ENCODE measurements around the gene N4BP2L1. TPM values are rescaled to one million over a fixed set of nuclear protein-coding genes. Genes with fewer than 3 reads are reported as not detected.
"Not testable (repeated sequence)": the region's sequence is repeated elsewhere in the genome, so short reads cannot be mapped to it uniquely, and the experiment has no call there.

N4BP2L1 gene
- total RNA-seq, 1 experiment from 2014 or later, result 2.6 TPM

DNA sequence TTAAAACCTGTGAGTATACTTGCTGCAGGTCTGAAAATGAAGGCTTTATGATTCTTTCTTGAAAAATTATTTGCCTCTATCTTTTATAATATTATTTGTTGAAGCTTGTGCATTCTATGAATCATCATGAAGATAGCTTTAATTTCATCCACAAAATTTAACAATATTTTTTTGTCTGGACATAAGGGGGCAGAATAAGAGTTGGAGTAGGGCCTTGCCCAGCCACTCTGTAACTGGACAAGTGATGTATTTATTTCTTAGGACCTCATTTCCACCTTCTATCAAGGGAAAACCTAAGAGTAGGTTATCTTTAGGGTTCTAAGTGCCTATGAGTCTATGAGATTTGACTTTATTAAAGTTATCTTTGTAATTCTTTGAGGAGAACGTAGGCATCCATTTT lies 49.9 kb downstream of the N4BP2L1 start:
- peaks cover 5% of the 10 kb centered on the region for H3K9me3 Mint-ChIP-seq (ENCODE audit: low read depth, unreplicated experiment)
- DNase-seq, result no peak
- no peaks in the 10 kb centered on the region for H3K4me1 Mint-ChIP-seq (ENCODE audit: low read depth, unreplicated experiment)
- TF ChIP-seq CTCF (IDR thresholded peaks at IDR 0.05; ENCODE audit: unreplicated experiment), result no peak
- BruUV-seq (replicated peaks), result no TSS peak
- H3K27me3 Mint-ChIP-seq (ENCODE audit: unreplicated experiment), result no peaks in the 10 kb centered on the region
- intact Hi-C loops (cut with micrococcal nuclease; ENCODE audit: unreplicated experiment), result no loop called here
- H3K36me3 Mint-ChIP-seq (ENCODE audit: insufficient read depth, unreplicated experiment), result peaks cover 5% of the 10 kb centered on the region
- H3K27ac Mint-ChIP-seq (ENCODE audit: unreplicated experiment), result no peak overlapping the region
- no peak overlapping the region for H3K4me3 Mint-ChIP-seq (ENCODE audit: low read depth, unreplicated experiment)
- CTCF ChIA-PET, result interaction anchor here (0.7 kb wide), 1 partner anchor 50 kb away, joined by 4 read pairs; the partner anchor contains the start of gene N4BP2L1

DNA sequence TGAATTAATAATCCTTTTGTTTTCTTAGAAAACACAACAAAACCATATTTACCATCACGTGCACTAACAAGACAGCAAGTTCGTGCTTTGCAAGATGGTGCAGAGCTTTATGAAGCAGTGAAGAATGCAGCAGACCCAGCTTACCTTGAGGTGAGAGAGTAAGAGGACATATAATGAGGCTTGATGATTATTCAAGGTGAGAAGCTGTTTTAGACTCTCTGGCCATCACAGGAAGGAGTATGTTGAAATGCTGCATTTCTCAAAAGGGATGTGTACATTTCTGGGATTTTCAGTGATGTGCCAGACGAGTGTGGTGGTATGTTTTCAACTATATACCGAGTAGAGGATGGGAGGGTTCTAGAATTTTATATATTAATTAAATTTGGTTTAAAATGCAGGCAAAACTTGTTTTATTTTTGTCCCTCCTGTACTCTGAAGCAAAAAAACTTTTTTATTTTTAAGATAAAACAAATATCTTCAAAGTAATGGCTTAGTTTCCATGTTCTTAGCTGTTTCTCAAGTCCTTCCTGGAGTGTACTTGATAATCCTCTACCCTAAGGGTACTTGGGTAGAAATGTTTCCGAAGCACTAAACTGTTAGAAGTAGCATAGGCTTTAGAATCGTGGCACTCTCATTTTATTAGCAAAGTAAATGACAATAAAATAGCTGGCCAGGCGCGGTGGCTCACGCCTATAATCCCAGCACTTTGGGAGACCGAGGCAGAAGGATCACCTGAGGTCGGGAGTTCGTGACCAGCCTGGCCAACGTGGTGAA lies 51.1 kb downstream of the N4BP2L1 start:
- H3K27me3 Mint-ChIP-seq (ENCODE audit: unreplicated experiment), result no peaks in the 10 kb centered on the region
- H3K27ac Mint-ChIP-seq (ENCODE audit: unreplicated experiment), result no peak overlapping the region
- CTCF ChIA-PET, result interaction anchor here (0.7 kb wide), 1 partner anchor 1499 kb away, joined by 4 read pairs; no protein-coding TSS in a partner anchor
- H3K4me1 Mint-ChIP-seq (ENCODE audit: low read depth, unreplicated experiment), result no peaks in the 10 kb centered on the region
- peaks cover 5% of the 10 kb centered on the region for H3K9me3 Mint-ChIP-seq (ENCODE audit: low read depth, unreplicated experiment)
- DNase-seq, result no peak
- intact Hi-C loops (cut with micrococcal nuclease; ENCODE audit: unreplicated experiment), result no loop called here
- no peak overlapping the region for H3K4me3 Mint-ChIP-seq (ENCODE audit: low read depth, unreplicated experiment)
- no peak for TF ChIP-seq CTCF (IDR thresholded peaks at IDR 0.05; ENCODE audit: unreplicated experiment)
- H3K36me3 Mint-ChIP-seq (ENCODE audit: insufficient read depth, unreplicated experiment), result peaks cover 5% of the 10 kb centered on the region
- BruUV-seq (replicated peaks), result no TSS peak

DNA sequence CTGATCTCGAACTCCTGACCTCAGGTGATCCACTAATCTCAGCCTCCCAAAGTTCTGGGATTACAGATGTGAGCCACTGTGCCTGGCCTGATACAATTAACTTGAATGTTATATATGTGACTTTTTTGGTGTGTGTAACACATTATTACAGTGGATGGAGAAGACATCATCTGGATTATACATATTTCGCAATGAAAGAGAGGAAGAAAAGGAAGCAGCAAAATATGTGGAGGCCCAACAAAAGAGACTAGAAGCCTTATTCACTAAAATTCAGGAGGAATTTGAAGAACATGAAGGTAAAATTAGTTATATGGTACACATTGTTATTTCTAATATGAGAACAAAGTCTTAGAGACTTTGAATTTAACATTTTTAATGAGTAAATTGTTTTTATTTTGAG lies 57.1 kb downstream of the N4BP2L1 start:
- intact Hi-C loops (cut with micrococcal nuclease; ENCODE audit: unreplicated experiment), result no loop called here
- CTCF ChIA-PET, result no interaction called here
- no peak for TF ChIP-seq CTCF (IDR thresholded peaks at IDR 0.05; ENCODE audit: unreplicated experiment)
- no peak overlapping the region for H3K27ac Mint-ChIP-seq (ENCODE audit: unreplicated experiment)
- H3K9me3 Mint-ChIP-seq (ENCODE audit: low read depth, unreplicated experiment), result peaks cover 5% of the 10 kb centered on the region
- H3K4me1 Mint-ChIP-seq (ENCODE audit: low read depth, unreplicated experiment), result no peaks in the 10 kb centered on the region
- H3K27me3 Mint-ChIP-seq (ENCODE audit: unreplicated experiment), result no peaks in the 10 kb centered on the region
- DNase-seq, result no peak
- no TSS peak for BruUV-seq (replicated peaks)
- H3K4me3 Mint-ChIP-seq (ENCODE audit: low read depth, unreplicated experiment), result no peak overlapping the region
- H3K36me3 Mint-ChIP-seq (ENCODE audit: insufficient read depth, unreplicated experiment), result peaks cover 5% of the 10 kb centered on the region

GRCh38 chr13:32362574-32362973 lies 65.4 kb downstream of the N4BP2L1 start:
- TF ChIP-seq CTCF (IDR thresholded peaks at IDR 0.05; ENCODE audit: unreplicated experiment), result no peak
- CTCF ChIA-PET, result no interaction called here
- H3K27ac Mint-ChIP-seq (ENCODE audit: unreplicated experiment), result no peak overlapping the region
- no peaks in the 10 kb centered on the region for H3K27me3 Mint-ChIP-seq (ENCODE audit: unreplicated experiment)
- H3K4me3 Mint-ChIP-seq (ENCODE audit: low read depth, unreplicated experiment), result no peak overlapping the region
- H3K36me3 Mint-ChIP-seq (ENCODE audit: insufficient read depth, unreplicated experiment), result no peaks in the 10 kb centered on the region
- DNase-seq, result no peak
- no peaks in the 10 kb centered on the region for H3K4me1 Mint-ChIP-seq (ENCODE audit: low read depth, unreplicated experiment)
- H3K9me3 Mint-ChIP-seq (ENCODE audit: low read depth, unreplicated experiment), result no peaks in the 10 kb centered on the region
- intact Hi-C loops (cut with micrococcal nuclease; ENCODE audit: unreplicated experiment), result no loop called here
- BruUV-seq (replicated peaks), result no TSS peak

- H3K9me3 Mint-ChIP-seq (ENCODE audit: low read depth, unreplicated experiment); H3K36me3 Mint-ChIP-seq (ENCODE audit: insufficient read depth, unreplicated experiment); H3K4me3 Mint-ChIP-seq (ENCODE audit: low read depth, unreplicated experiment); DNase-seq; intact Hi-C loops (cut with micrococcal nuclease; ENCODE audit: unreplicated experiment); H3K27me3 Mint-ChIP-seq (ENCODE audit: unreplicated experiment); H3K4me1 Mint-ChIP-seq (ENCODE audit: low read depth, unreplicated experiment); CTCF ChIA-PET; BruUV-seq (replicated peaks); H3K27ac Mint-ChIP-seq (ENCODE audit: unreplicated experiment): not testable (repeated sequence)
Measured at GRCh38 chr13:32355935-32356334, 72.0 kb downstream of the N4BP2L1 start.
